Activated CD4-positive, alpha-beta T cell treated with anti-CD3 and anti-CD28 coated beads for 36 hours (primary cell): ENCODE data around the gene CD2AP. TPM values are rescaled to one million over a fixed set of nuclear protein-coding genes. Genes with fewer than 3 reads are reported as not detected.
"Not testable (repeated sequence)": the region's sequence is repeated elsewhere in the genome, so short reads cannot be mapped to it uniquely, and the experiment has no call there.

Source experiments
- ATAC-seq: fragments of 200-7000 bp; cut with Tn5 transposase; one replicate; pipeline ENCODE4 v1.10.0; 2021; ENCODE audit warnings: mild to moderate bottlenecking, moderate library complexity
- CTCF ChIA-PET: fragments of 350-600 bp; sonication (Branson Sonifier 250); formaldehyde crosslinking; loops from one replicate; lab custom pipeline; 2021; ENCODE audit warnings: antibody characterized with exemption; lab: Charles Lee
- POLR2A ChIA-PET: fragments of 350-600 bp; sonication (Branson Sonifier 250); formaldehyde crosslinking; loops from one replicate; lab custom pipeline; 2021; ENCODE audit warnings: antibody characterized with exemption, inconsistent platforms; lab: Charles Lee
- DNase-seq: peaks from one replicate; pipeline ENCODE4 v3.0.0-alpha.2; 2020
- H3K27ac Mint-ChIP-seq: one replicate; pipeline ENCODE4 v1.8.0; 2021; ENCODE audit warnings: mixed read lengths
- H3K27me3 Mint-ChIP-seq: one replicate; pipeline ENCODE4 v1.8.0; 2021; ENCODE audit warnings: mixed read lengths
- H3K36me3 Mint-ChIP-seq: one replicate; pipeline ENCODE4 v1.8.0; 2021; ENCODE audit warnings: low read depth, mixed read lengths
- H3K4me1 Mint-ChIP-seq: one replicate; pipeline ENCODE4 v1.8.0; 2021; ENCODE audit warnings: mixed read lengths
- H3K4me3 Mint-ChIP-seq: one replicate; pipeline ENCODE4 v1.8.0; 2021; ENCODE audit warnings: mild to moderate bottlenecking, moderate library complexity, mixed read lengths
- H3K9me3 Mint-ChIP-seq: one replicate; pipeline ENCODE4 v1.8.0; 2021; ENCODE audit warnings: low read depth, mixed read lengths
- intact Hi-C, 2 experiments: fragments of 100-400 bp; cut with DNase I in 1 of 2; cut with micrococcal nuclease in 1 of 2; formaldehyde crosslinking; loops; one replicate each; pipeline versions ENCODE4 v1.14.2 to v1.15.1; 2022 to 2024; cut with DNase I, micrococcal nuclease
- total RNA-seq, 2 experiments: library from RNA; stranded (reverse); gene quantifications; one replicate each; pipeline ENCODE4 v1.2.3, GENCODE V29; 2021

CD2AP gene
- total RNA-seq, 2 experiments from 2014 or later, result 28.4 to 29.3 TPM

- H3K4me1 Mint-ChIP-seq, H3K36me3 Mint-ChIP-seq, CTCF ChIA-PET, DNase-seq, H3K4me3 Mint-ChIP-seq, H3K27ac Mint-ChIP-seq, H3K27me3 Mint-ChIP-seq, intact Hi-C loops, ATAC-seq, POLR2A ChIA-PET, H3K9me3 Mint-ChIP-seq: not testable (repeated sequence)
Measured at GRCh38 chr6:47444964-47445363, 32.6 kb upstream of the CD2AP start.

- H3K9me3 Mint-ChIP-seq, result no peaks in the 10 kb centered on the region
- no peaks in the 10 kb centered on the region for H3K27me3 Mint-ChIP-seq
- no peak overlapping the region for H3K4me3 Mint-ChIP-seq
- H3K27ac Mint-ChIP-seq, result no peak overlapping the region
- DNase-seq (no peak), ATAC-seq (peak; percentile 49)
- H3K4me1 Mint-ChIP-seq, result peaks cover 6% of the 10 kb centered on the region
- intact Hi-C loops, result no loop called here
- POLR2A ChIA-PET, result no interaction called here
- CTCF ChIA-PET, result no interaction called here
- H3K36me3 Mint-ChIP-seq, result no peaks in the 10 kb centered on the region
Measured at GRCh38 chr6:47446669-47447330, 30.8 kb upstream of the CD2AP start.

- Mint-ChIP-seq H3K9me3 (no peaks in the 10 kb centered on the region), H3K4me1 (peaks cover 6% of the 10 kb centered on the region), H3K27ac (no peak overlapping the region), H3K27me3 (no peaks in the 10 kb centered on the region), H3K36me3 (no peaks in the 10 kb centered on the region), H3K4me3 (no peak overlapping the region)
- ATAC-seq, result no peak
- intact Hi-C loops, result no loop called here
- no peak for DNase-seq
- ChIA-PET CTCF (no interaction called here), POLR2A (no interaction called here)
Measured at GRCh38 chr6:47447722-47448121, 29.9 kb upstream of the CD2AP start.

GRCh38 chr6:47451162-47451561 lies 26.4 kb upstream of the CD2AP start:
- Mint-ChIP-seq H3K4me1 (peaks cover 6% of the 10 kb centered on the region), H3K9me3 (no peaks in the 10 kb centered on the region), H3K27me3 (no peaks in the 10 kb centered on the region), H3K4me3 (no peak overlapping the region), H3K36me3 (no peaks in the 10 kb centered on the region), H3K27ac (no peak overlapping the region)
- DNase-seq, result no peak
- no peak for ATAC-seq
- ChIA-PET POLR2A (no interaction called here), CTCF (no interaction called here)
- intact Hi-C loops, result no loop called here

- CTCF ChIA-PET, result no interaction called here
- POLR2A ChIA-PET, result interaction anchor here (0.6 kb wide), 1 partner anchor 103 kb away, joined by 3 read pairs; no protein-coding TSS in a partner anchor
- no peaks in the 10 kb centered on the region for H3K36me3 Mint-ChIP-seq
- no peaks in the 10 kb centered on the region for H3K9me3 Mint-ChIP-seq
- no peaks in the 10 kb centered on the region for H3K4me1 Mint-ChIP-seq
- ATAC-seq, result no peak
- H3K27ac Mint-ChIP-seq, result no peak overlapping the region
- no peaks in the 10 kb centered on the region for H3K27me3 Mint-ChIP-seq
- no peak for DNase-seq
- H3K4me3 Mint-ChIP-seq, result no peak overlapping the region
- intact Hi-C loops, result no loop called here
Measured at GRCh38 chr6:47452899-47453298, 24.7 kb upstream of the CD2AP start.

- ATAC-seq, result no peak
- intact Hi-C loops, result no loop called here
- ChIA-PET CTCF (no interaction called here), POLR2A (no interaction called here)
- Mint-ChIP-seq H3K27ac (no peak overlapping the region), H3K4me1 (no peaks in the 10 kb centered on the region), H3K4me3 (no peak overlapping the region), H3K27me3 (no peaks in the 10 kb centered on the region), H3K36me3 (no peaks in the 10 kb centered on the region), H3K9me3 (no peaks in the 10 kb centered on the region)
- no peak for DNase-seq
Measured at GRCh38 chr6:47453372-47453936, 24.1 kb upstream of the CD2AP start.

- H3K27me3 Mint-ChIP-seq, result no peaks in the 10 kb centered on the region
- CTCF ChIA-PET, result no interaction called here
- H3K9me3 Mint-ChIP-seq, result no peaks in the 10 kb centered on the region
- no peaks in the 10 kb centered on the region for H3K4me1 Mint-ChIP-seq
- ATAC-seq, result no peak
- no peaks in the 10 kb centered on the region for H3K36me3 Mint-ChIP-seq
- POLR2A ChIA-PET, result no interaction called here
- DNase-seq, result no peak
- H3K4me3 Mint-ChIP-seq, result no peak overlapping the region
- intact Hi-C loops, result no loop called here
- no peak overlapping the region for H3K27ac Mint-ChIP-seq
Measured at GRCh38 chr6:47454713-47455396, 22.7 kb upstream of the CD2AP start.

- Mint-ChIP-seq H3K36me3 (no peaks in the 10 kb centered on the region), H3K27me3 (no peaks in the 10 kb centered on the region), H3K27ac (no peak overlapping the region), H3K4me3 (no peak overlapping the region), H3K4me1 (no peaks in the 10 kb centered on the region), H3K9me3 (no peaks in the 10 kb centered on the region)
- CTCF ChIA-PET, result no interaction called here
- DNase-seq, result no peak
- no peak for ATAC-seq
- POLR2A ChIA-PET, result no interaction called here
- intact Hi-C loops, result no loop called here
Measured at GRCh38 chr6:47455533-47456209, 21.9 kb upstream of the CD2AP start.

GRCh38 chr6:47456536-47456975 lies 21.0 kb upstream of the CD2AP start:
- POLR2A ChIA-PET, result no interaction called here
- intact Hi-C loops, result no loop called here
- DNase-seq, result no peak
- CTCF ChIA-PET, result no interaction called here
- H3K27ac Mint-ChIP-seq, result no peak overlapping the region
- no peaks in the 10 kb centered on the region for H3K36me3 Mint-ChIP-seq
- no peaks in the 10 kb centered on the region for H3K27me3 Mint-ChIP-seq
- no peaks in the 10 kb centered on the region for H3K4me1 Mint-ChIP-seq
- H3K9me3 Mint-ChIP-seq, result no peaks in the 10 kb centered on the region
- H3K4me3 Mint-ChIP-seq, result no peak overlapping the region
- no peak for ATAC-seq

GRCh38 chr6:47457370-47457769 lies 20.2 kb upstream of the CD2AP start:
- no peak for DNase-seq
- no peaks in the 10 kb centered on the region for H3K27me3 Mint-ChIP-seq
- no peaks in the 10 kb centered on the region for H3K36me3 Mint-ChIP-seq
- no peak overlapping the region for H3K27ac Mint-ChIP-seq
- POLR2A ChIA-PET, result no interaction called here
- ATAC-seq, result no peak
- no peaks in the 10 kb centered on the region for H3K4me1 Mint-ChIP-seq
- intact Hi-C loops, result no loop called here
- CTCF ChIA-PET, result interaction anchor here (0.6 kb wide), 1 partner anchor 9 kb away, joined by 3 read pairs; no protein-coding TSS in a partner anchor
- H3K4me3 Mint-ChIP-seq, result no peak overlapping the region
- H3K9me3 Mint-ChIP-seq, result no peaks in the 10 kb centered on the region

- ATAC-seq (no peak), DNase-seq (no peak)
- no peak overlapping the region for H3K4me3 Mint-ChIP-seq
- intact Hi-C loops, result no loop called here
- H3K9me3 Mint-ChIP-seq, result no peaks in the 10 kb centered on the region
- H3K27ac Mint-ChIP-seq, result no peak overlapping the region
- H3K27me3 Mint-ChIP-seq, result peaks cover 6% of the 10 kb centered on the region
- H3K4me1 Mint-ChIP-seq, result no peaks in the 10 kb centered on the region
- POLR2A ChIA-PET, result no interaction called here
- H3K36me3 Mint-ChIP-seq, result no peaks in the 10 kb centered on the region
- CTCF ChIA-PET, result no interaction called here
Measured at GRCh38 chr6:47464052-47464451, 13.5 kb upstream of the CD2AP start.
